Neural progenitor cell (in vitro differentiated cells): Measurements from ENCODE around the gene RPA1. TPM values are rescaled to one million over a fixed set of nuclear protein-coding genes. Genes with fewer than 3 reads are reported as not detected.

ENCODE experiments used
- DNase-seq: peaks from one replicate; pipeline ENCODE4 v3.0.0-alpha.2; 2016; ENCODE audit warnings: low spot score
- H2AFZ ChIP-seq: fragments of 200-600 bp; sonication (generic); replicated peaks from 2 replicates; pipeline ENCODE4 v1.6.1; 2016; ENCODE audit warnings: antibody characterized with exemption
- H3F3A ChIP-seq: fragments of 200-600 bp; sonication (generic); 2 replicates; pipeline ENCODE4 v1.6.1; 2016; ENCODE audit warnings: antibody characterized with exemption, low read depth
- H3K27ac ChIP-seq: fragments of 200-600 bp; sonication (generic); 2 replicates; pipeline ENCODE4 v1.5.1; 2016; ENCODE audit warnings: mild to moderate bottlenecking
- H3K27me3 ChIP-seq: fragments of 200-600 bp; sonication (generic); 2 replicates; pipeline ENCODE4 v1.6.1; 2016; ENCODE audit warnings: mild to moderate bottlenecking, moderate library complexity
- H3K36me3 ChIP-seq: fragments of 200-600 bp; sonication (generic); 2 replicates; pipeline ENCODE4 v1.5.1; 2016
- H3K4me1 ChIP-seq: fragments of 200-600 bp; sonication (generic); 2 replicates; pipeline ENCODE4 v1.6.1; 2016; ENCODE audit warnings: mixed run types
- H3K4me2 ChIP-seq: fragments of 200-600 bp; sonication (generic); 2 replicates; pipeline ENCODE4 v1.6.1; 2016
- H3K4me3 ChIP-seq: fragments of 200-600 bp; sonication (generic); 2 replicates; pipeline ENCODE4 v1.5.1; 2016
- H3K79me2 ChIP-seq: fragments of 200-600 bp; sonication (generic); 2 replicates; pipeline ENCODE4 v1.6.1; 2016; ENCODE audit warnings: low read depth
- H3K9ac ChIP-seq: fragments of 200-600 bp; sonication (generic); 2 replicates; pipeline ENCODE4 v1.6.1; 2016
- H3K9me3 ChIP-seq: fragments of 200-600 bp; sonication (generic); 2 replicates; pipeline ENCODE4 v1.5.1; 2016; ENCODE audit warnings: low read depth
- H4K20me1 ChIP-seq: fragments of 200-600 bp; sonication (generic); 2 replicates; pipeline ENCODE4 v1.6.1; 2016; ENCODE audit warnings: low read depth
- H3K27ac Mint-ChIP-seq: 3 replicates; pipeline ENCODE4 v1.8.0; 2021; ENCODE audit warnings: mixed read lengths
- H3K27me3 Mint-ChIP-seq: 2 replicates; pipeline ENCODE4 v1.8.0; 2022; ENCODE audit warnings: low read depth, mild to moderate bottlenecking, inconsistent platforms, moderate library complexity, mixed read lengths; ENCODE audit not compliant: insufficient read depth
- H3K36me3 Mint-ChIP-seq: 3 replicates; pipeline ENCODE4 v1.8.0; 2021; ENCODE audit warnings: mixed read lengths
- H3K4me1 Mint-ChIP-seq: 3 replicates; pipeline ENCODE4 v1.8.0; 2021; ENCODE audit warnings: mixed read lengths
- H3K4me3 Mint-ChIP-seq: 3 replicates; pipeline ENCODE4 v1.8.0; 2021; ENCODE audit warnings: mild to moderate bottlenecking, moderate library complexity, mixed read lengths
- H3K9me3 Mint-ChIP-seq: 3 replicates; pipeline ENCODE4 v1.8.0; 2020; ENCODE audit warnings: mixed read lengths
- EZH2 ChIP-seq: fragments of 200-600 bp; sonication (generic); IDR thresholded peaks from 2 replicates; pipeline ENCODE4 v1.6.1; 2017; ENCODE audit warnings: antibody characterized with exemption, mild to moderate bottlenecking, moderate library complexity
- EZH2phosphoT487 ChIP-seq: fragments of 200-600 bp; sonication (generic); IDR thresholded peaks from 2 replicates; pipeline ENCODE4 v1.6.1; 2017; ENCODE audit warnings: antibody characterized with exemption
- total RNA-seq: library from RNA; depleted of rRNA; stranded (reverse); fragments of >200 nt; gene quantifications from 2 replicates; pipeline ENCODE4 v1.2.3, GENCODE V29; 2015; ENCODE audit warnings: low replicate concordance
- TF ChIP-seq, protein P1 (sequence below): fragments of 200-600 bp; sonication (generic); IDR thresholded peaks from 2 replicates; pipeline ENCODE4 v1.5.1; 2017; ENCODE audit warnings: antibody characterized with exemption, mild to moderate bottlenecking

Gene RPA1
- total RNA-seq, 1 donor from 2014 or later: 94.4 TPM

- H3K9ac ChIP-seq: no peak overlapping the region
- no peaks in the 10 kb centered on the region for H3K79me2 ChIP-seq
- peaks cover 61% of the 10 kb centered on the region for H3K4me1 ChIP-seq
- peaks cover 58% of the 10 kb centered on the region for H3K4me1 Mint-ChIP-seq
- peak; percentile 73 for DNase-seq
- H3K4me3 Mint-ChIP-seq: peak overlapping the region; percentile 66
- no peaks in the 10 kb centered on the region for H3K9me3 ChIP-seq
- TF ChIP-seq, protein P1, sequence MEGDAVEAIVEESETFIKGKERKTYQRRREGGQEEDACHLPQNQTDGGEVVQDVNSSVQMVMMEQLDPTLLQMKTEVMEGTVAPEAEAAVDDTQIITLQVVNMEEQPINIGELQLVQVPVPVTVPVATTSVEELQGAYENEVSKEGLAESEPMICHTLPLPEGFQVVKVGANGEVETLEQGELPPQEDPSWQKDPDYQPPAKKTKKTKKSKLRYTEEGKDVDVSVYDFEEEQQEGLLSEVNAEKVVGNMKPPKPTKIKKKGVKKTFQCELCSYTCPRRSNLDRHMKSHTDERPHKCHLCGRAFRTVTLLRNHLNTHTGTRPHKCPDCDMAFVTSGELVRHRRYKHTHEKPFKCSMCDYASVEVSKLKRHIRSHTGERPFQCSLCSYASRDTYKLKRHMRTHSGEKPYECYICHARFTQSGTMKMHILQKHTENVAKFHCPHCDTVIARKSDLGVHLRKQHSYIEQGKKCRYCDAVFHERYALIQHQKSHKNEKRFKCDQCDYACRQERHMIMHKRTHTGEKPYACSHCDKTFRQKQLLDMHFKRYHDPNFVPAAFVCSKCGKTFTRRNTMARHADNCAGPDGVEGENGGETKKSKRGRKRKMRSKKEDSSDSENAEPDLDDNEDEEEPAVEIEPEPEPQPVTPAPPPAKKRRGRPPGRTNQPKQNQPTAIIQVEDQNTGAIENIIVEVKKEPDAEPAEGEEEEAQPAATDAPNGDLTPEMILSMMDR: no peak
- TF ChIP-seq EZH2: no peak
- TF ChIP-seq EZH2phosphoT487: no peak
- H3K9me3 Mint-ChIP-seq: no peaks in the 10 kb centered on the region
- H3K27me3 Mint-ChIP-seq: peaks cover 16% of the 10 kb centered on the region
- no peak overlapping the region for H3K4me3 ChIP-seq
- peak overlapping the region; percentile 48 for H2AFZ ChIP-seq
- peaks cover 71% of the 10 kb centered on the region for H3F3A ChIP-seq
- no peak overlapping the region for H3K27ac Mint-ChIP-seq
- peaks cover 56% of the 10 kb centered on the region for H3K27me3 ChIP-seq
- no peaks in the 10 kb centered on the region for H3K36me3 ChIP-seq
- H3K27ac ChIP-seq: no peak overlapping the region
- H4K20me1 ChIP-seq: no peaks in the 10 kb centered on the region
- peak overlapping the region; percentile 91 for H3K4me2 ChIP-seq
- no peaks in the 10 kb centered on the region for H3K36me3 Mint-ChIP-seq
Measured at GRCh38 chr17:1905190-1905913, 75.5 kb downstream of the RPA1 start.

DNA sequence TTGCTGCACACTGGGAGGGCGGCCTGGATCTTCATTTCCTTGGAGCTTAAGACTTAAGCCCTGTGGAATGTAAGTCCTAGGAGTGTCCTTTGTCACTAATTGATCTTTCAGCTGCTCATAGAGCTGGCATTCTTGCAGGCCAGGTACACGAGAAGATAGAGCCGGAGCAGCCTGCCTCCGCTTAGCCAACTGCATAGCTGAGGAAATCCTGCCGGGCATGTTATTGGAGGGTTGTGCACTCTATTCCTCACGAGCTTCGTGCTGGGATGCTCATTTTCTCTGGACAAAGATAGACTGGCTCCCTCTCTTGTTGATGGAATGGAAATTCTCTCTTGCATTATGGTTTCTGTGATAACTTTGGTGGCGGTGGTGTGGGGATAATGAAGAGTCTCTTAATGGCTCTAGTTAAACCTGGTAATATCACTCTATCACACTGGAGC lies 76.9 kb downstream of the RPA1 start:
- Histone ChIP-seq H3K4me1 (peaks cover 67% of the 10 kb centered on the region), H3K9ac (no peak overlapping the region), H3K4me2 (peak overlapping the region; percentile 91), H4K20me1 (no peaks in the 10 kb centered on the region), H3K4me3 (no peak overlapping the region), H3K36me3 (no peaks in the 10 kb centered on the region), H3K9me3 (no peaks in the 10 kb centered on the region), H3K27me3 (peaks cover 69% of the 10 kb centered on the region), H2AFZ (no peak overlapping the region), H3K27ac (no peak overlapping the region), H3K79me2 (no peaks in the 10 kb centered on the region), H3F3A (peaks cover 74% of the 10 kb centered on the region)
- peaks cover 61% of the 10 kb centered on the region for H3K4me1 Mint-ChIP-seq
- H3K9me3 Mint-ChIP-seq: no peaks in the 10 kb centered on the region
- peak overlapping the region; percentile 34 for H3K4me3 Mint-ChIP-seq
- H3K27me3 Mint-ChIP-seq: peaks cover 16% of the 10 kb centered on the region
- no peaks in the 10 kb centered on the region for H3K36me3 Mint-ChIP-seq
- TF ChIP-seq EZH2phosphoT487 (peak; percentile 67), EZH2 (no peak)
- TF ChIP-seq, protein P1: no peak
- DNase-seq: peak; percentile 90
- H3K27ac Mint-ChIP-seq: peak overlapping the region; percentile 61

GRCh38 chr17:1907216-1907631 lies 77.4 kb downstream of the RPA1 start:
- Histone ChIP-seq H3K4me2 (peak overlapping the region; percentile 91), H3K4me3 (no peak overlapping the region), H3K79me2 (no peaks in the 10 kb centered on the region), H4K20me1 (no peaks in the 10 kb centered on the region), H3K27ac (no peak overlapping the region), H3K36me3 (no peaks in the 10 kb centered on the region), H3K9me3 (no peaks in the 10 kb centered on the region), H3K4me1 (peaks cover 72% of the 10 kb centered on the region), H2AFZ (no peak overlapping the region), H3F3A (peaks cover 70% of the 10 kb centered on the region), H3K9ac (no peak overlapping the region), H3K27me3 (peaks cover 75% of the 10 kb centered on the region)
- DNase-seq: peak; percentile 35
- no peaks in the 10 kb centered on the region for H3K36me3 Mint-ChIP-seq
- H3K27me3 Mint-ChIP-seq: peaks cover 16% of the 10 kb centered on the region
- peaks cover 67% of the 10 kb centered on the region for H3K4me1 Mint-ChIP-seq
- no peak overlapping the region for H3K27ac Mint-ChIP-seq
- peak overlapping the region; percentile 78 for H3K4me3 Mint-ChIP-seq
- no peaks in the 10 kb centered on the region for H3K9me3 Mint-ChIP-seq
- TF ChIP-seq, protein P1: no peak
- TF ChIP-seq EZH2phosphoT487 (no peak), EZH2 (no peak)
